ENCODE data around the gene TXNRD1.

Gene TXNRD1

GRCh38 chr12:104207416-104208205, 8.0 kb upstream of the TXNRD1 start:
- Histone ChIP-seq H3K18ac (ENCODE audit: low read length) (no peak overlapping the region), H3K4me2 (ENCODE audit: low read length) (no peak overlapping the region), H2BK120ac (ENCODE audit: insufficient read depth, low read length, poor library complexity) (no peak overlapping the region), H3K79me1 (ENCODE audit: low read length) (no peaks in the 10 kb centered on the region), H3K79me2 (ENCODE audit: control insufficient read depth, insufficient read depth, low read length, poor library complexity) (no peaks in the 10 kb centered on the region), H3K36me3 (ENCODE audit: control insufficient read depth in 1 of 2, insufficient read depth in 2 of 2, low read length in 2 of 2) (no peaks in the 10 kb centered on the region), H3K4ac (ENCODE audit: low read depth, low read length) (no peak overlapping the region), H4K12ac (ENCODE audit: low read depth, low read length) (no peak overlapping the region), H3K23ac (ENCODE audit: low read length) (no peak overlapping the region), H2BK12ac (ENCODE audit: low read length) (no peak overlapping the region), H3K4me1 (ENCODE audit: control insufficient read depth in 1 of 2, insufficient read depth in 2 of 2, low read length in 2 of 2) (no peaks in the 10 kb centered on the region), H2BK5ac (ENCODE audit: low read depth, low read length, poor library complexity) (no peak overlapping the region), H4K8ac (ENCODE audit: low read depth, low read length) (no peak overlapping the region), H3K14ac (ENCODE audit: low read length) (no peak overlapping the region), H3K9ac (ENCODE audit: low read length) (no peak overlapping the region), H2AFZ (ENCODE audit: insufficient read depth, low read length, poor library complexity) (no peak overlapping the region), H3K27me3 (ENCODE audit: insufficient read depth, low read length) (no peaks in the 10 kb centered on the region), H3K9me3 (ENCODE audit: insufficient read depth, low read depth, low read length) (no peaks in the 10 kb centered on the region), H4K91ac (ENCODE audit: low read depth, low read length) (no peak overlapping the region), H3K4me3 (ENCODE audit: low read depth, low read length) (no peak overlapping the region), H3K27ac (ENCODE audit: low read depth, low read length) (no peak overlapping the region), H2AK5ac (ENCODE audit: low read length) (no peak overlapping the region)
- DNase-seq: no peak
- WGBS (ENCODE audit: extremely low coverage, insufficient coverage, insufficient read length): no CpG with 5 or more reads among the region's 8 CpGs

GRCh38 chr12:104212516-104212915, 3.1 kb upstream of the TXNRD1 start:
- Histone ChIP-seq H3K14ac (ENCODE audit: low read length) (no peak overlapping the region), H3K9ac (ENCODE audit: low read length) (no peak overlapping the region), H4K8ac (ENCODE audit: low read depth, low read length) (no peak overlapping the region), H3K4me3 (ENCODE audit: low read depth, low read length) (no peak overlapping the region), H3K4me2 (ENCODE audit: low read length) (no peak overlapping the region), H2AFZ (ENCODE audit: insufficient read depth, low read length, poor library complexity) (no peak overlapping the region), H3K4ac (ENCODE audit: low read depth, low read length) (no peak overlapping the region), H3K79me1 (ENCODE audit: low read length) (peaks cover 5% of the 10 kb centered on the region), H3K36me3 (ENCODE audit: control insufficient read depth in 1 of 2, insufficient read depth in 2 of 2, low read length in 2 of 2) (no peaks in the 10 kb centered on the region), H2BK120ac (ENCODE audit: insufficient read depth, low read length, poor library complexity) (no peak overlapping the region), H2BK12ac (ENCODE audit: low read length) (no peak overlapping the region), H2BK5ac (ENCODE audit: low read depth, low read length, poor library complexity) (no peak overlapping the region), H3K23ac (ENCODE audit: low read length) (no peak overlapping the region), H2AK5ac (ENCODE audit: low read length) (no peak overlapping the region), H3K18ac (ENCODE audit: low read length) (no peak overlapping the region), H3K9me3 (ENCODE audit: insufficient read depth, low read depth, low read length) (no peaks in the 10 kb centered on the region), H3K27ac (ENCODE audit: low read depth, low read length) (no peak overlapping the region), H3K4me1 (ENCODE audit: control insufficient read depth in 1 of 2, insufficient read depth in 2 of 2, low read length in 2 of 2) (peaks cover 3 to 7% of the 10 kb centered on the region in 2 experiments), H4K12ac (ENCODE audit: low read depth, low read length) (no peak overlapping the region), H3K79me2 (ENCODE audit: control insufficient read depth, insufficient read depth, low read length, poor library complexity) (peaks cover 6% of the 10 kb centered on the region), H4K91ac (ENCODE audit: low read depth, low read length) (no peak overlapping the region), H3K27me3 (ENCODE audit: insufficient read depth, low read length) (peaks cover 6% of the 10 kb centered on the region)
- DNase-seq: no peak
- no CpG with 5 or more reads among the region's 4 CpGs for WGBS (ENCODE audit: extremely low coverage, insufficient coverage, insufficient read length)

GRCh38 chr12:104213952-104214351, 1.6 kb upstream of the TXNRD1 start:
- Histone ChIP-seq H3K27me3 (ENCODE audit: insufficient read depth, low read length) (peaks cover 6% of the 10 kb centered on the region), H4K8ac (ENCODE audit: low read depth, low read length) (no peak overlapping the region), H2BK12ac (ENCODE audit: low read length) (no peak overlapping the region), H3K79me2 (ENCODE audit: control insufficient read depth, insufficient read depth, low read length, poor library complexity) (peaks cover 6% of the 10 kb centered on the region), H3K4me2 (ENCODE audit: low read length) (no peak overlapping the region), H3K23ac (ENCODE audit: low read length) (no peak overlapping the region), H3K4me3 (ENCODE audit: low read depth, low read length) (no peak overlapping the region), H3K4ac (ENCODE audit: low read depth, low read length) (no peak overlapping the region), H3K9me3 (ENCODE audit: insufficient read depth, low read depth, low read length) (no peaks in the 10 kb centered on the region), H2AK5ac (ENCODE audit: low read length) (no peak overlapping the region), H4K91ac (ENCODE audit: low read depth, low read length) (no peak overlapping the region), H3K9ac (ENCODE audit: low read length) (no peak overlapping the region), H2BK120ac (ENCODE audit: insufficient read depth, low read length, poor library complexity) (no peak overlapping the region), H3K18ac (ENCODE audit: low read length) (no peak overlapping the region), H3K36me3 (ENCODE audit: control insufficient read depth in 1 of 2, insufficient read depth in 2 of 2, low read length in 2 of 2) (no peaks in the 10 kb centered on the region), H3K79me1 (ENCODE audit: low read length) (peaks cover 5% of the 10 kb centered on the region), H3K27ac (ENCODE audit: low read depth, low read length) (no peak overlapping the region), H2AFZ (ENCODE audit: insufficient read depth, low read length, poor library complexity) (no peak overlapping the region), H4K12ac (ENCODE audit: low read depth, low read length) (no peak overlapping the region), H3K14ac (ENCODE audit: low read length) (no peak overlapping the region), H2BK5ac (ENCODE audit: low read depth, low read length, poor library complexity) (no peak overlapping the region), H3K4me1 (ENCODE audit: control insufficient read depth in 1 of 2, insufficient read depth in 2 of 2, low read length in 2 of 2) (peaks cover 3 to 7% of the 10 kb centered on the region in 2 experiments)
- DNase-seq: no peak
- WGBS (ENCODE audit: extremely low coverage, insufficient coverage, insufficient read length): no CpG with 5 or more reads among the region's 2 CpGs

GRCh38 chr12:104216521-104216924, 944 bp downstream of the TXNRD1 start:
- Histone ChIP-seq H3K18ac (ENCODE audit: low read length) (no peak overlapping the region), H3K27me3 (ENCODE audit: insufficient read depth, low read length) (peaks cover 6% of the 10 kb centered on the region), H2AK5ac (ENCODE audit: low read length) (no peak overlapping the region), H2AFZ (ENCODE audit: insufficient read depth, low read length, poor library complexity) (no peak overlapping the region), H4K12ac (ENCODE audit: low read depth, low read length) (no peak overlapping the region), H3K79me2 (ENCODE audit: control insufficient read depth, insufficient read depth, low read length, poor library complexity) (peaks cover 6% of the 10 kb centered on the region), H2BK120ac (ENCODE audit: insufficient read depth, low read length, poor library complexity) (no peak overlapping the region), H3K4ac (ENCODE audit: low read depth, low read length) (no peak overlapping the region), H3K9me3 (ENCODE audit: insufficient read depth, low read depth, low read length) (no peaks in the 10 kb centered on the region), H3K4me1 (ENCODE audit: control insufficient read depth in 1 of 2, insufficient read depth in 2 of 2, low read length in 2 of 2) (peaks cover 3 to 7% of the 10 kb centered on the region in 2 experiments), H4K91ac (ENCODE audit: low read depth, low read length) (no peak overlapping the region), H4K8ac (ENCODE audit: low read depth, low read length) (no peak overlapping the region), H3K27ac (ENCODE audit: low read depth, low read length) (no peak overlapping the region), H3K4me2 (ENCODE audit: low read length) (peak overlapping the region; percentile 100), H3K9ac (ENCODE audit: low read length) (no peak overlapping the region), H3K4me3 (ENCODE audit: low read depth, low read length) (no peak overlapping the region), H3K79me1 (ENCODE audit: low read length) (peaks cover 5% of the 10 kb centered on the region), H2BK12ac (ENCODE audit: low read length) (no peak overlapping the region), H3K36me3 (ENCODE audit: control insufficient read depth in 1 of 2, insufficient read depth in 2 of 2, low read length in 2 of 2) (no peaks in the 10 kb centered on the region), H3K23ac (ENCODE audit: low read length) (no peak overlapping the region), H2BK5ac (ENCODE audit: low read depth, low read length, poor library complexity) (no peak overlapping the region), H3K14ac (ENCODE audit: low read length) (no peak overlapping the region)
- no peak for DNase-seq
- no CpG with 5 or more reads among the region's 1 CpG for WGBS (ENCODE audit: extremely low coverage, insufficient coverage, insufficient read length)

Measured in trophoblast cell (in vitro differentiated cells and primary cell).